NCI-H1694 treated with DMSO at 0.1 percent for 48 hours (cell line): ENCODE results near the gene GMDS.

ENCODE experiments used
- DNase-seq: peaks from one replicate; lab custom pipeline; 2025; lab: John Stamatoyannopoulos, UW

Gene GMDS

GRCh38 chr6:1644516-1645060 lies 600.8 kb downstream of the GMDS start:
- DNase-seq = no peak

GRCh38 chr6:1643830-1644445 lies 601.5 kb downstream of the GMDS start:
- DNase-seq = no peak

DNA sequence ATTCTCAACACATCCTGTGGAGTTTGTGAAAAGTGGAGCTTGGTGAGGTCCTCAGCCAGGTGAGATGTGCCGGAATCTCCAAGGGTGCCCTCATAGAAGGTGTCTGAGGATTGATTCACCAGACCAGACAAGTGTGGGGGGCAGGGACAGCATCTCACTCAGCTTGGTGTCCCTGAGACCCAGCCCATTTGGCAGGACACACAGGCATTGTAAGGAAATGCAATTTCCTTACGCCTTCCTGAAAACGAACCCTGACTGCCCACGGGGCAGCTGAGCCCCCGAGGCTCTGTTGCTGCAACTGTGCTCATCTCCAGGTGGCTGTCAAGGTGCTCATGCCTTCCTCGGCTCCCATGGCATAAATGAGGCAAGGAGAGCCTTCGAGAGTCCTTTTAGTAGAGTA lies 602.3 kb downstream of the GMDS start:
- no peak for DNase-seq

DNA sequence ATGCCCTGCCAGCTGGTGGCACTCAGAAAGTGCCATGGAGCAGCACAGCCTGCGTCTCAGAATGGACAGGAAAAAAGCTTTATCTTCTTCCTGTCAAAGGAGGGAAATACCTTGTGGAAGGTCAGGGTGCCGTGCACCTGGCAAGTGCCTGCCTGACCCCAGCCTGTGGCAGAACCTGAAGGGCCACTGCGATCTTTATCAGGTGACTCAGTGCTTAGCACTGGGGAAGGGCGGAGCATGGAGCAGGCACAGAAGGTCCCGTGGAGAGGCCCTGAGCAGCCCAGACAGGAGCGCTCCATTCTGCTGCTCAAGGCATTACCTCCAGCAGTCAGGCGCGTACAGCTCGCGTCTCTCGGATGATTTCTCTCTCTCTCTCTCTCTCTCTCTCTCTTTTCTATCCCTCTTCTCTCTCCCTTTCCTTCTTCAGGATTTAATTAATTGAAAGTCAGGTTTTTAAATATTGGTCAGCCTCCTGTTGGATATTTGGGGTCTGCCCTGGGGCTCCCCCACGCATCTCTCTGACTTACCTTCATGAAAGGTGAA lies 604.0 kb downstream of the GMDS start:
- DNase-seq = no peak

DNA sequence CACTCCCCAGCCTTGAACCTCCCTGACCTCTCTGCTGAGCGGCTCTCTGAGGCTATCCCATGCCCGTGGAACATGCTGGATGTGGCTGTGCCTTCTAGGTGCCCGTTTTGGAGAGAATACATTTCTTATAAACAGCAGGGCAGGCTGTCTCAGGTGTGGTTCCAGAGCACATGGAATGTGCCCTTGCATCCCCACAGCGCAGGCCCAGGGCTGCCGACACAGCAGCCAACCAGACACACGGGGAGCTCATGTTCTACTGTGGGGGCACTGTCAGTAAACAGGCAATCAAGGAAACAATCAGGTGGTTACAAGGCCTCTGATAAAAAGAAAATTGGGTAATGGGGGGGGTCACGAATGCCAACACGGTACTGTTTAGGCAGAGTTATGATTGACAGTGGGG lies 604.9 kb downstream of the GMDS start:
- DNase-seq = no peak

DNA sequence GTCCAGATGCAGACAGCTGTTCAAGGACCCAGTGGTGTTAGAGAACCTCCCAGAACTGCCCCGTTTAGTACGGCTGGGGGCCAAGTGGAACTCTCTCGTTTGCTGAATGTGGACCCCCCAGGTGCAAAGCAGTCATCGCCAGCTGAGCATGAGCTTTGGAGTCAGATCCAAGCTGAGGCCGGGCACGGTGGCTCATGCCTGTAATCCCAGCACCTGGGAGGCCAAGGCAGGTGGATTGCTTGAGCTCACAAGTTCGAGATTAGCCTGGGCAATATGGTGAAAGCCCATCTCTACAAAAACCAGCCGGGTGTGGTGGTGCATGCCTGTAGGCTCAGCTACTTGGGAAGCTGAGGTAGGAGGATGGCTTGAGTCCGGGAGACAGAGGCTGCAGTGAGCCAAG lies 606.0 kb downstream of the GMDS start:
- no peak for DNase-seq

DNA sequence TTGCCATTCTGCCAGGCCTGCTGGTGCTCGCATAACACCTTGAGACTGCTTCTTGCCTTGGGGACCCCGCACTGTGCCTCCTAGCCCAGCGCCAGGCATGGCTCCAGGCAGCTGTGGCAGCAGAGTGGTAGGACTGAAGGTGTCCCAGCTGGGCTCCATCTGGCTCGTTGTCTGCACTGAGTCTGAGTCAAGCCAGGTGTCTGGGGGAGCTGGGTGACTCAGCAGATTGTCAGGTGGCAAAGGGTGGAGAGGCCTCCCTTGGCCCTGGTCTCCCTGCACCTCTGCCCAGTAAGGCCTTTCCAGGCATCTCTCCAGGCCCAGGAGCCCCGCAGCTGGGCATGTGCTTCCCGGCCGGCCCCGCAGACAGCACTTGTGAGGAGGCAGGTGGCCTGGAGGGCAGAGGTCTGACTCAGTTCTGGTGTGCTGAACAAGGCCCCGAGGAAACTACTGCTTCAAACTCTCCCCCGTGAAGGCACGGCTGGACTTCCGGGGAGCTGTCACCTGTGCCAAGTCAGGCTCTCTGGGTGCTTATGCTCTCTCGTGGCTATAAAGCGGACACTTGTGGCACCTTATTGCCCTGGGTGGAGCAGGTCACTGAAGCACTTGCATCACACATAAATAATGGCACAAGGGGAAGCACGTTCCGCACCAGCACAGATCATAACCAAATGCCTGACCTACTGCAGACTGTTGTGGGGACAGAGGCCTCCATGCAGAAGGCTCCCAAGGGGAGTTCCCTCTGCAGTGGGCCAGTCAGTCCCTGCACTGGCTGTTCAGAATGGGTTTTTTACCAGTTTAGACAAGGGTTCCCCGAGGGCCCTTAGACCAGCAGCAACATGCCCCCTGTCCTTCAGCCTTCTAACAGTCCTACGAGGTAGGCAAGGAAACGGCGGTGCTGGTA lies 608.2 kb downstream of the GMDS start:
- DNase-seq = no peak

DNA sequence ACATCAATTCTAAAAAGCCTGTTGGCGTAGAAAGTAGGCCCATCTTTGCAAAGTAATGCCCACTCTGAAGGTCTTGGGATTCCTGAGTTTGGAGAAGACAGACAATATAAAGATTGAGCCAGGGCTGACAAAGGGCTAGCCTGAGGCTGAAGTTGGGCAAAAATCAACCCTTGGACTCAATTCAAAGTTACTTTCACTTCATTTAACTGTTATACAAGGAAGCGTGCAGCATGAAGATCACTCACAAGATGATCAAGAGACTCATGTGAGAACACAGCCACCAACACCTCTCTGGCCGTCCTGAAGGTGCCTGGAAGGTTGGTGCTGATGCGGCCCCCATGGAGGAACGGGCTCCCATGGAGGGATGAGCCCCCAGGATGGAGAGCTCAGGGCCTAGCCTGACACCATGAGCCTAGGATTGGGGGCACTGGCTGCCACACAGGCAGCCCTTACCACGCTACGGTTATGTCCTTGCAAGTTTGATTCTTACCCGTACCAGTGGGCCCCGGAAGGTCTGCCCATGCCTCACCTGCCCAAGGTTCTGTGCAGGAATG lies 609.1 kb downstream of the GMDS start:
- DNase-seq = no peak

DNA sequence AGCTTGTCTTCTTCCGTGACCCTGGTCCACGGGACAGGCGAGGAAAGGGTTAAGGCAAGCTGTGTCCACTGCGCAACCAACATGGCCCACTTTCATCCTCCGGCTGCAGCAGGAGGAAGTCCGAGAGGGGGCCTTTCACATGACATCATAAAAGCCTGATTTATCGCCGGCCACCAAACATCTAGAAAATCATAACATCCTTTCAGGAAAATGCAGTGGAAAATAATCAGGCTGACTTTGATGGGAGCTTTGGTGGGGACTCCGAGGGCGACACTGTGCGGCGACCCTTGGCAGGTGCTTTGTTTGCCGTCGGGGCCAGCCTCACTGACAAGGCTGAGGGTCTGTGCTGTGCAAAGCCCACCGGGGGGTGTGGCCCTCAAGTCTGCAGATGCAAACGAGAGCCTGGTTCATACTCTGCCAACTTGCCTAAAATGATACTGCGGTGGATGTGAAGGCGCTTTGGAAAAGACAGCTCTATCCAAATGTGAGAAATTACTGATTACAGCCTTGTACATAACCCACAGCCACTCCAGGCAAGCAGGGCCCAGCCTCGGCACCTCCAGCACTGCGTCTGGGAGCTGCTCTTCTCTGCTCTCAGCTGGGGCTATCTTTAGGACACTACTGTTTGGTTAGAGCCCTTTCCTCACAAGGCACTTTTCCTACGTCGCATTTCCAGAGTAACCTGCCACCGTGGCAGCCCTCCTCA lies 609.9 kb downstream of the GMDS start:
- no peak for DNase-seq

- DNase-seq = no peak
Observed at GRCh38 chr6:1634081-1634480, 611.3 kb downstream of the GMDS start.

GRCh38 chr6:1633366-1634021 lies 611.9 kb downstream of the GMDS start:
- no peak for DNase-seq

DNA sequence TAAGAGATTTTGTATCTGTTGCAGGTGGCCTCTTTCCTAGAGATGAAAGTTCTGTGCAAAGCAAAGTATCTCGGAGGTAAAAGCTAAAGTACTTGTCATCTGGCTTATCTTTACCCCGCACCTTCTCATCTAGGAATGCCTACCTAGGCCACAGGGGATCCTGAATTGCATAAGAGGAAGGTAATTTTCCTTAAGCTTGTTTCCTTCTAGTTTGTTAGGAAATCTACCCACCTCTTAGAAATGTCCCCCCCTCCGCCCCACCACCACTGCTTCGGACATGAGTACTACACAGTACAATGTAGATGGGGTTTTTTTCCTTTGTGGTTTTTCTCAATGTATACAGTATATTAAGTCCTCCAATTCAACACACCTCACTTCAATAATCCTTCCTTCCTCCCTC lies 614.2 kb downstream of the GMDS start:
- no peak for DNase-seq

- DNase-seq = no peak
Observed at GRCh38 chr6:1630771-1631217, 614.6 kb downstream of the GMDS start.

- DNase-seq = no peak
Observed at GRCh38 chr6:1630212-1630770, 615.1 kb downstream of the GMDS start.

DNA sequence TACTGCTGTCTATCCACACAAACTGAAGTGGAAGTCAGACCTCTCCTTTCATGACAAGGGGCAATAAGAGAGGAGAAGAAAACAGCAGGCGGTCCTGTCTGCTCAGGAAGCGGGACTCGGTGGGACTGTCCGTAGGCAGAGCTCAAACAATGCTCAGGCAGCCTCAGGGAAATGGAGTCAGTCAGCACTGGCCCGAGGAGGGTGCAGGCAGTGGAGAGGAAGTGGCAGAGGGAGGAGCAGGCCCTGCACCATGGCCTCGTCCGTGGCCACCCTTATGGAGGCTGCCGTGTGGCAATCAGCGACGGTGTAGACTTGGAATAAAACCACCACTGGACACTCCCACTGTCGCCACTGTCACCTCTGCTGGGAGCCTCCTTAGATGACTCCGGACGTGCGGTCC lies 616.1 kb downstream of the GMDS start:
- no peak for DNase-seq

DNA sequence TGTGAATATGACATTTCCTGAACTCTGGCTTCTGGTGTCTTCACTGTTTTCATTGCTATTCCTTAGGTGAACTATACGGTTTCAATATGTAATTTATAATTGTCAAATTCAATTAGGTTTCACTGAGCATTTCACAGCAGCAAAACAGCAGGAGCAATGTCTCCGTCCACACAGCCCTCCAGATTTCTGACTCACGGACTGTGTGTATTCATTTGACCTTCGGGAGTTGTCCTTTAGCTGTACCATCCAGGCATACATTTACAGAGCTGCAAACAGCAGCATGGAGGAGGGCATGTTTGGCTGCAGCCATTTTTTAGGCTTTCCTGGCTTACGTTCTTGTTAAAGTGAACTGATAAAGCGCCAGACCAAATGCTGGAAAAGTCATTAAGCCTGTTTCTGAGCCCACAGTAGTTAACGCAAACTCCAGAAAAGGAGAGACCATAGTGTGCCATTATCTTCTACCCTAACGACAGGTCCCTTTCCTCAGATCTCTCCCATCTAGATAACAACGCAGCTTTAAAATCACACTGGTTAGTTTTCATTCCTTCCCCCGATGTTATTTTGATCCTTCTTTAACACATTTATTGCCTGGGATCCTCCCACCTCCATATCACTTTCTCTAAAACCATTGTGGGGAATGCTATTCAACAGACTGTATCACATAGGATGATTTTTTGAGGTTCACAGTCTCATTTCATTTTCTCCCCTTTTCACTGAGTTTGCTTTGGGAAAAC lies 617.4 kb downstream of the GMDS start:
- no peak for DNase-seq

DNA sequence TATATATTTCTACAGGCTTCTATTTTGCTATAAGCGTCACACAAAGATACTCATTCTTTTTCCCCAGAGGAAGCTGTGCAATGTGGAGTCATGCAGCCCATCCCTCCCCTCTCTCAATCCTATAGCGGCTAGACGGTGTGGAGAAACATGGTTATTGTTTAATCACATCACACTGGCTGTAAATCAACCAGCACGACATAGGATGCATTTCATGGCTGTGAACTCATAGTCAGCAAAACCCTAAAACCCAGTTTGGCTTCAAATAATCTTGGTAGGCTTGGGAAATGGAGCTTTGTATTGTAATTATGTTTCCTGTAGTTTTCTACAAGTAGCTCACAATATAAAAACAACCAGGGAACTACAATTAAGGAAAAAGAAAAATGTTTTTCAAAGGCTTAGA lies 618.9 kb downstream of the GMDS start:
- DNase-seq = no peak

- no peak for DNase-seq
Observed at GRCh38 chr6:1625794-1626435, 619.5 kb downstream of the GMDS start.

GRCh38 chr6:1624851-1625781 lies 620.3 kb downstream of the GMDS start:
- DNase-seq = no peak
